Measurements from ENCODE around the gene CHRND. TPM values are rescaled to one million over a fixed set of nuclear protein-coding genes. Genes with fewer than 3 reads are reported as not detected.

CHRND gene
- polyA plus RNA-seq, 1 donor = 0.96 TPM

GRCh38 chr2:232573771-232574435 is 47.9 kb downstream of the CHRND start:
- no peak for DNase-seq

GRCh38 chr2:232574674-232575403 is 48.9 kb downstream of the CHRND start:
- DNase-seq = no peak

GRCh38 chr2:232575404-232575746 is 49.4 kb downstream of the CHRND start:
- DNase-seq = no peak

GRCh38 chr2:232576995-232577394 is 51.0 kb downstream of the CHRND start:
- DNase-seq = no peak

GRCh38 chr2:232577841-232578240 is 51.9 kb downstream of the CHRND start:
- DNase-seq = no peak

GRCh38 chr2:232578626-232579025 is 52.7 kb downstream of the CHRND start:
- DNase-seq = no peak

- no peak for DNase-seq
Observed at GRCh38 chr2:232580648-232580981, 54.7 kb downstream of the CHRND start.

GRCh38 chr2:232581725-232582124 is 55.8 kb downstream of the CHRND start:
- no peak for DNase-seq

- DNase-seq = no peak
Observed at GRCh38 chr2:232584238-232584637, 58.3 kb downstream of the CHRND start.

Other genes starting within 250 kb of the CHRND start
- not detected for gene ALPP, start 147.4 kb upstream of the CHRND start, polyA plus RNA-seq (ENCODE audit: insufficient read length)
- gene ALPG, start 119.3 kb upstream of the CHRND start, polyA plus RNA-seq (ENCODE audit: insufficient read length) = not detected
- gene ALPI, start 70.0 kb upstream of the CHRND start, polyA plus RNA-seq (ENCODE audit: insufficient read length) = 0.10 TPM
- gene ECEL1, start 38.3 kb upstream of the CHRND start, polyA plus RNA-seq (ENCODE audit: insufficient read length) = 12.4 TPM
- gene PRSS56, start 5.8 kb upstream of the CHRND start, polyA plus RNA-seq (ENCODE audit: insufficient read length) = not detected
- gene CHRNG, start 13.5 kb downstream of the CHRND start, polyA plus RNA-seq (ENCODE audit: insufficient read length) = 1.5 TPM
- gene TIGD1, start 24.4 kb downstream of the CHRND start, polyA plus RNA-seq (ENCODE audit: insufficient read length) = 14.2 TPM
- gene EIF4E2, start 24.5 kb downstream of the CHRND start, polyA plus RNA-seq (ENCODE audit: insufficient read length) = 105 TPM
- 55.4 TPM for gene EFHD1, start 107.4 kb downstream of the CHRND start, polyA plus RNA-seq (ENCODE audit: insufficient read length)
- gene GIGYF2, start 171.2 kb downstream of the CHRND start, polyA plus RNA-seq (ENCODE audit: insufficient read length) = 73.4 TPM

All from left kidney (tissue), 2 donors.